ENCODE results near the gene MBNL2.

DNA sequence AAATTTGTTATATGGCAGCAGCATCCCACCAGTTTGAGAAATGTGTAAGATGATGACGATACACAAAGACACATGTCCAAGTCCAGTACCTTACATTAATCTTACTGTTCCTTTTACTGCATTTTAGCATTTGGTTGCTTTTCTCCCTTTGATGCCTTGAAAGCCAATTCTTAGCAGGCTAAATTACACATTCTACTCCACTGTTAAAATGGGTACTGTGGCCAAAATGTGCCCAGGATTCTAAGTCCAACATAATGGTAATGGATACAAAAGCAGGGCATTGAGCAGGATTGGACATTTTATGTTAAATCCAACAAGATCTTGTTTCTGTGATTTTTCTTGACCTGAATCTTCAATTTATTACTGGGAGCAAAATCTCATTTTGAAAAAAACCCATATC is 159.1 kb downstream of the MBNL2 start:
- TF ChIP-seq, protein P1, sequence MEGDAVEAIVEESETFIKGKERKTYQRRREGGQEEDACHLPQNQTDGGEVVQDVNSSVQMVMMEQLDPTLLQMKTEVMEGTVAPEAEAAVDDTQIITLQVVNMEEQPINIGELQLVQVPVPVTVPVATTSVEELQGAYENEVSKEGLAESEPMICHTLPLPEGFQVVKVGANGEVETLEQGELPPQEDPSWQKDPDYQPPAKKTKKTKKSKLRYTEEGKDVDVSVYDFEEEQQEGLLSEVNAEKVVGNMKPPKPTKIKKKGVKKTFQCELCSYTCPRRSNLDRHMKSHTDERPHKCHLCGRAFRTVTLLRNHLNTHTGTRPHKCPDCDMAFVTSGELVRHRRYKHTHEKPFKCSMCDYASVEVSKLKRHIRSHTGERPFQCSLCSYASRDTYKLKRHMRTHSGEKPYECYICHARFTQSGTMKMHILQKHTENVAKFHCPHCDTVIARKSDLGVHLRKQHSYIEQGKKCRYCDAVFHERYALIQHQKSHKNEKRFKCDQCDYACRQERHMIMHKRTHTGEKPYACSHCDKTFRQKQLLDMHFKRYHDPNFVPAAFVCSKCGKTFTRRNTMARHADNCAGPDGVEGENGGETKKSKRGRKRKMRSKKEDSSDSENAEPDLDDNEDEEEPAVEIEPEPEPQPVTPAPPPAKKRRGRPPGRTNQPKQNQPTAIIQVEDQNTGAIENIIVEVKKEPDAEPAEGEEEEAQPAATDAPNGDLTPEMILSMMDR (IDR thresholded peaks at IDR 0.05; ENCODE audit: poor library complexity): no peak
- TF ChIP-seq EZH2 (IDR thresholded peaks at IDR 0.05; ENCODE audit: borderline replicate concordance): no peak
